GM21360 (cell line): ENCODE data around the gene CLDN15.
"Not testable (repeated sequence)": the region's sequence is repeated elsewhere in the genome, so short reads cannot be mapped to it uniquely, and the experiment has no call there.

Source experiments
- ATAC-seq: cut with Tn5 transposase; IDR thresholded peaks from one replicate; pipeline ENCODE4 v1.9.1; 2021; ENCODE audit warnings: mild to moderate bottlenecking, moderate library complexity; ENCODE audit not compliant: unreplicated experiment

CLDN15 gene

DNA sequence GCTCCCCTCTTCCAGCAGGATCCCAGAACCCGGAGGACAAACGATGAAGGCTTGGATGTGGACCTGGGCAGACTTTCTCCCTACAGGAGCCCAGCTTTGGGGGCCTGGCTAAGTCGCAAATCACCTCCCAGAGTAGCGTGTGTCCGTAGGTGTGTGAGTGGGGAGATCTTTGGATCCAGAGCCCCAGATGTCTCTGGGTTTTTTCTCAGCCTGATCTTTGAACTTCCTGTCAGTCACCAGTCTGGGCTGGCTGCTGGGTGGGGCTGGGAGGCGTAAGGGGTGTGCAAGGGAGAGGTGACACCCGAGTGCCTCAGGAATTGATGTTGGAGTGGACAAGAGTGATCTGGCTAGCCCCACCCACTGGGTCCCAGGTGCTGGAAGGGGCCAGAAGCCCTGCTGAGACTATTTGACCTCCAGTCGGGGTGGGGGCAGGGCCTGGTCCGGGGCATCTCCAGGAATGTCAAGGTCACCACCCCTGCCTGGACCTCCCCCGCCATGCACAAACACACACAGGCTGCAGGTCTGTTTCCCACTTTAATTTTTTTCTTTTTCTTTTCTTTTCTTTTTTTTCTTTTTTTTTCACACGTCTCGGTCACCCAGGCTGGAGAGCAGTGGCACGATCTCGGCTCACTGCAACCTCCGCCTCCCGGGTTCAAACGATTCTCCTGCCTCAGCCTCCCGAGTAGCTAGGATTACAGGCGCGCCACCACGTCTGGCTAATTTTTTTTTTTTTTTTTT, 36.6 kb downstream of the CLDN15 start, which contains the start of gene MOGAT3:
TSS of gene MOGAT3 (minus strand) at position 175 of the 738 bp plus-strand sequence. CDS start 182 bp downstream, outside the sequence.
- no peak for ATAC-seq

GRCh38 chr7:101200504-101200861, 37.1 kb downstream of the CLDN15 start:
- no peak for ATAC-seq

DNA sequence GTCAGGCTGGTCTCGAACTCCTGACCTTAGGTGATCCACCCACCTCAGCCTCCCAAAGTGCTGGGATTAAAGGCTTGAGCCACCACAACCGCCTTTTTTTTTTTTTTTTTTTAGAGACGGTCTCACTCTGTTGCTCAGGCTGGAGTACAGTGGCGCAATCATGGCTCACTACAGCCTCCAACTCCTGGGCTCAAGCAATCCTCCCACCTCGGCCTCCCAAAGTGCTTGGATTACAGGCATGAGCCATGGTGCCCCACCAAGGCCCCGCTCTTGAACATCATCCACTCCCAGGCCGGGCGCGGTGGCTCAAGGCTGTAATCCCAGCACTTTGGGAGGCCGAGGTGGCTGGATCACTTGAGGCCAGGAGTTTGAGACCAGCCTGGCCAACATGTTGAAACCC, 38.1 kb downstream of the CLDN15 start:
- ATAC-seq = not testable (repeated sequence)

GRCh38 chr7:101198476-101198875, 39.1 kb downstream of the CLDN15 start:
- ATAC-seq = no peak

DNA sequence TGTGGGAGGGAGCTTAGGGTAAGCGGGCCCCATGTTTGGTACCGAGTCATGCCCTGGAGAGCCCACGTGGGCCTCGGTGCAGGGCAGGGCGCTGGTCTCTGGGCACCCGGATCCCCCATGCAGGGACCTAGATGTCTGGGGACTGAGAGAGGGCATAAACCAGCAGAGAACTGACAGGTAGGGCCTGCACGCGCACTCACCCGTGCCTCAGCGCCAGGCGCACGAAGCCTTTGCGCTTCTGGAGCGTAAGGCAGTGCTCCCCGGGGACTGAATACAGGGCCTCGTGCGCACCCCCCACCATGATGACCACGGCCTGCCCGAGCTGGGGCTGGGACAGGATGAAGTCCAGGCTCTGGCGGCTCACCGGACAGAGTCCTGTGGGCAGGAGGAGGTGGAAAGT, 39.6 kb downstream of the CLDN15 start:
- ATAC-seq = no peak

- no peak for ATAC-seq
Observed at GRCh38 chr7:101195884-101196283, 41.7 kb downstream of the CLDN15 start.

GRCh38 chr7:101189109-101189508, 48.5 kb downstream of the CLDN15 start:
- ATAC-seq = no peak

DNA sequence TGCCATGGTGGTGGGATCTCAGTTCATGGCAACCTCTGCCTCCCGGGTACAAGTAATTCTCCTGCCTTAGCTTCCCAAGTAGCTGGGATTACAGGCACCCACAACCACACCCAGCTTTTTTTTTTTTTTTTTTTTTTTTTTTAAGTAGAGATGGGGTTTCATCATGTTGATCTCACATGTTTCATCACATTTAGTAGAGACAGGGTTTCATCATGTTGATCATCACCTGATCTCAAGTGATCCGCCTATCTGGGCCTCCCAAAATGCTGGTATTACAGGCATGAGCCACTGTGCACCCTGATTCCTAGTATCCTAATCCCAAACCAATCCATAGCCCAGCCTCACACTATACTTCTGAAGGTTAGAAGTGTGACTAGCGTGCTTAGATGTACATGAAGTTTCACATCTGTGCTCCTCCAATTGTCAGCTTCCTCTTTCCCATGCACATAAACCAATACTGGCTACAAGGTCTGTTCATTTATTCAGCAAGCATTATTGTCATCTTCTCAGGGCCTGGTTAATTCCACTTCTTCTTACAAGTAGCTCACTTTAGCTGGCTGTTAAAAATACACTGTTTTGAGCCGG, 50.7 kb downstream of the CLDN15 start:
- ATAC-seq = no peak

GRCh38 chr7:101186194-101186593, 51.4 kb downstream of the CLDN15 start:
- ATAC-seq = no peak

GRCh38 chr7:101185258-101185839, 52.3 kb downstream of the CLDN15 start:
- ATAC-seq = no peak
